Measurements from ENCODE around the gene CEP290. TPM values are rescaled to one million over a fixed set of nuclear protein-coding genes. Genes with fewer than 3 reads are reported as not detected.
A peak's percentile ranks its signal among the peaks of the same experiment; 100 is the strongest.
"Not testable (repeated sequence)": the region's sequence is repeated elsewhere in the genome, so short reads cannot be mapped to it uniquely, and the experiment has no call there.

CEP290 gene
- polyA plus RNA-seq, 1 experiment = 8.1 TPM

GRCh38 chr12:88144037-88144436 lies 2.1 kb upstream of the CEP290 start:
- ChIA-PET CTCF (no interaction called here), POLR2A (no interaction called here)
- no peak for DNase-seq (ENCODE audit: low read depth, low spot score)
- no peak overlapping the region for H3K27ac ChIP-seq (ENCODE audit: low read depth, low read length)
- H3K27me3 ChIP-seq (ENCODE audit: control insufficient read depth, insufficient read depth, low read length) = no peaks in the 10 kb centered on the region
- H3K9me3 ChIP-seq (ENCODE audit: control insufficient read depth, insufficient read depth, low read length) = no peaks in the 10 kb centered on the region
- no peak overlapping the region for H3K4me3 ChIP-seq (ENCODE audit: low read depth, low read length)
- no peak for TF ChIP-seq CTCF (IDR thresholded peaks at IDR 0.05; ENCODE audit: low read depth, low read length)

GRCh38 chr12:88142610-88142991 lies 713 bp upstream of the CEP290 start:
- POLR2A ChIA-PET = interaction anchor here (1.0 kb wide), 1 partner anchor 435 kb away, joined by 3 read pairs; no protein-coding TSS in a partner anchor
- no peak for TF ChIP-seq CTCF (IDR thresholded peaks at IDR 0.05; ENCODE audit: low read depth, low read length)
- CTCF ChIA-PET = no interaction called here
- Histone ChIP-seq H3K27me3 (ENCODE audit: control insufficient read depth, insufficient read depth, low read length) (no peaks in the 10 kb centered on the region), H3K27ac (ENCODE audit: low read depth, low read length) (no peak overlapping the region), H3K4me3 (ENCODE audit: low read depth, low read length) (peak overlapping the region; percentile 93), H3K9me3 (ENCODE audit: control insufficient read depth, insufficient read depth, low read length) (no peaks in the 10 kb centered on the region)
- no peak for DNase-seq (ENCODE audit: low read depth, low spot score)

GRCh38 chr12:88141425-88141773 lies 489 bp downstream of the CEP290 start:
- POLR2A ChIA-PET = interaction anchor here (1.0 kb wide), 1 partner anchor 436 kb away, joined by 3 read pairs; no protein-coding TSS in a partner anchor
- CTCF ChIA-PET = no interaction called here
- no peak for DNase-seq (ENCODE audit: low read depth, low spot score)
- no peak for TF ChIP-seq CTCF (IDR thresholded peaks at IDR 0.05; ENCODE audit: low read depth, low read length)
- Histone ChIP-seq H3K4me3 (ENCODE audit: low read depth, low read length) (peak overlapping the region; percentile 93), H3K27ac (ENCODE audit: low read depth, low read length) (peak overlapping the region; percentile 53), H3K9me3 (ENCODE audit: control insufficient read depth, insufficient read depth, low read length) (no peaks in the 10 kb centered on the region), H3K27me3 (ENCODE audit: control insufficient read depth, insufficient read depth, low read length) (no peaks in the 10 kb centered on the region)

GRCh38 chr12:88139711-88140110 lies 2.2 kb downstream of the CEP290 start:
- DNase-seq (ENCODE audit: low read depth, low spot score); H3K4me3 ChIP-seq (ENCODE audit: low read depth, low read length); H3K27ac ChIP-seq (ENCODE audit: low read depth, low read length); H3K9me3 ChIP-seq (ENCODE audit: control insufficient read depth, insufficient read depth, low read length); CTCF ChIA-PET; POLR2A ChIA-PET; H3K27me3 ChIP-seq (ENCODE audit: control insufficient read depth, insufficient read depth, low read length): not testable (repeated sequence)

- H3K4me3 ChIP-seq (ENCODE audit: low read depth, low read length); H3K27ac ChIP-seq (ENCODE audit: low read depth, low read length); POLR2A ChIA-PET; H3K27me3 ChIP-seq (ENCODE audit: control insufficient read depth, insufficient read depth, low read length); H3K9me3 ChIP-seq (ENCODE audit: control insufficient read depth, insufficient read depth, low read length); DNase-seq (ENCODE audit: low read depth, low spot score): not testable (repeated sequence)
- CTCF ChIA-PET = interaction anchor here (0.6 kb wide), 1 partner anchor 31 kb away, joined by 5 read pairs; no protein-coding TSS in a partner anchor
Measured at GRCh38 chr12:88133181-88133580, 8.7 kb downstream of the CEP290 start.

GRCh38 chr12:88132392-88132791 lies 9.5 kb downstream of the CEP290 start:
- no peak for DNase-seq (ENCODE audit: low read depth, low spot score)
- CTCF ChIA-PET = no interaction called here
- POLR2A ChIA-PET = no interaction called here
- Histone ChIP-seq H3K27me3 (ENCODE audit: control insufficient read depth, insufficient read depth, low read length) (no peaks in the 10 kb centered on the region), H3K4me3 (ENCODE audit: low read depth, low read length) (no peak overlapping the region), H3K27ac (ENCODE audit: low read depth, low read length) (no peak overlapping the region), H3K9me3 (ENCODE audit: control insufficient read depth, insufficient read depth, low read length) (no peaks in the 10 kb centered on the region)
- TF ChIP-seq CTCF (IDR thresholded peaks at IDR 0.05; ENCODE audit: low read depth, low read length) = no peak
